HG02970 (cell line): Measurements from ENCODE around the gene GTF3C4.

Experiments
- ATAC-seq: cut with Tn5 transposase; IDR thresholded peaks from one replicate; pipeline ENCODE4 v1.9.1; 2021; ENCODE audit warnings: mild to moderate bottlenecking, moderate library complexity, moderate number of reproducible peaks; ENCODE audit not compliant: unreplicated experiment, low FRiP score

GTF3C4 gene, protein sequence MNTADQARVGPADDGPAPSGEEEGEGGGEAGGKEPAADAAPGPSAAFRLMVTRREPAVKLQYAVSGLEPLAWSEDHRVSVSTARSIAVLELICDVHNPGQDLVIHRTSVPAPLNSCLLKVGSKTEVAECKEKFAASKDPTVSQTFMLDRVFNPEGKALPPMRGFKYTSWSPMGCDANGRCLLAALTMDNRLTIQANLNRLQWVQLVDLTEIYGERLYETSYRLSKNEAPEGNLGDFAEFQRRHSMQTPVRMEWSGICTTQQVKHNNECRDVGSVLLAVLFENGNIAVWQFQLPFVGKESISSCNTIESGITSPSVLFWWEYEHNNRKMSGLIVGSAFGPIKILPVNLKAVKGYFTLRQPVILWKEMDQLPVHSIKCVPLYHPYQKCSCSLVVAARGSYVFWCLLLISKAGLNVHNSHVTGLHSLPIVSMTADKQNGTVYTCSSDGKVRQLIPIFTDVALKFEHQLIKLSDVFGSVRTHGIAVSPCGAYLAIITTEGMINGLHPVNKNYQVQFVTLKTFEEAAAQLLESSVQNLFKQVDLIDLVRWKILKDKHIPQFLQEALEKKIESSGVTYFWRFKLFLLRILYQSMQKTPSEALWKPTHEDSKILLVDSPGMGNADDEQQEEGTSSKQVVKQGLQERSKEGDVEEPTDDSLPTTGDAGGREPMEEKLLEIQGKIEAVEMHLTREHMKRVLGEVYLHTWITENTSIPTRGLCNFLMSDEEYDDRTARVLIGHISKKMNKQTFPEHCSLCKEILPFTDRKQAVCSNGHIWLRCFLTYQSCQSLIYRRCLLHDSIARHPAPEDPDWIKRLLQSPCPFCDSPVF

DNA sequence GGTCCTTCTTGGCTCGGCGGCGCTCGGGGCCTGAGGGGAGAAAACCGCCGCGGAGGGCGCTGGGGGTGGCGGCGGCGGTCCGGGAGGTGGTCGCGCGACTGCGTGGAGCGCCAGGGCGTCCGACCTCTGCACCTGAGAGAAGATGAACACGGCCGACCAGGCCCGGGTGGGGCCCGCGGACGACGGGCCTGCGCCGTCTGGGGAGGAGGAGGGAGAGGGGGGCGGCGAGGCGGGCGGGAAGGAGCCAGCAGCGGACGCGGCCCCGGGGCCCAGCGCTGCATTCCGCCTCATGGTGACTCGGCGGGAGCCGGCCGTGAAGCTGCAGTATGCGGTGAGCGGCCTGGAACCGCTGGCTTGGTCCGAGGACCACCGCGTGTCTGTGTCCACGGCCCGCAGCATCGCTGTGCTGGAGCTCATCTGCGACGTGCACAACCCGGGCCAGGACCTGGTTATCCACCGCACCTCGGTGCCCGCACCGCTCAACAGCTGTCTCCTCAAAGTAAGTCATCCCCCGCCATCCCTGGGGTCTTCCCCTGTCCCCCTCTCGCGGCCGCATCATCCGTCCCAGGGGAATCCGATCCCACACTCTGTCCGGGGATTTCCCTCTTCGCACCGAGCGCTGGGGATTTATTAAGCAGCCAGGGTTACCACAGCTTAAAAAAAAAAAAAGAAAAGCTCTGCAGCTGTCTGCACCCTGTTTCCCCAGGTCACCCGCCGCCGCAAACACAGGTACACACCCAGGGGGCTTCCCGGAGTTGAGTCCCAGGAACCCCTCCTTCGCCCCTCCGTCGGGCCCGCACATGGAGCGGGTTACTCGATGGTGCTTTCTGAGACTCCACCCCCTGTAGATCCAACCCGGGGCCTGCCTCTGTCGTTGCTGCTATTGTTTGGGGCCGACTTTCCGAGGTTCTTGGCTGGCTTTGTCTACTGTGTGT is at the start of gene GTF3C4:
GTF3C4 (plus strand) TSS at position 8 of the 935 bp plus-strand sequence; CDS start at position 143, 135 bp downstream.
- ATAC-seq, result peak; percentile 68

GRCh38 chr9:132622159-132622558 is 48.1 kb upstream of the GTF3C4 start:
- ATAC-seq, result no peak

DNA sequence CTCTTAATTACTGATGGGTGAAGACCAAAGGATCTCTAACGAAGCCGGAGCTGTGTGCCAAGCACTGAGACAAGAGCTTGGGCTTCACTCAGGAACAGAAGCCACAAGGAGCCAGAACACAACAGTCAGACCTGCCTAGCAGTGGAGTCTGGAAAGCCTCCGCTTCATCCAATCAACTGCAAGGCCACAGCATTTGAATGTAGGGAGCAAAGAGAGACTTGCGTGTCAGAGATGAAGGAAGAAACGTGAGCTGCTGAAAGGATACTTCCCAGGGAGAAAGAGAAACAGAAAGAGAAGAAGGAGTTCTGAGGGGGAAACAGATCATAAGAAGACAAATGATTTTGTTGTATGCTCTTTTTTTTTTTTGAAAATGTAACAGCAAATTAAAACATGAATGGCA is 44.0 kb upstream of the GTF3C4 start:
- no peak for ATAC-seq

DNA sequence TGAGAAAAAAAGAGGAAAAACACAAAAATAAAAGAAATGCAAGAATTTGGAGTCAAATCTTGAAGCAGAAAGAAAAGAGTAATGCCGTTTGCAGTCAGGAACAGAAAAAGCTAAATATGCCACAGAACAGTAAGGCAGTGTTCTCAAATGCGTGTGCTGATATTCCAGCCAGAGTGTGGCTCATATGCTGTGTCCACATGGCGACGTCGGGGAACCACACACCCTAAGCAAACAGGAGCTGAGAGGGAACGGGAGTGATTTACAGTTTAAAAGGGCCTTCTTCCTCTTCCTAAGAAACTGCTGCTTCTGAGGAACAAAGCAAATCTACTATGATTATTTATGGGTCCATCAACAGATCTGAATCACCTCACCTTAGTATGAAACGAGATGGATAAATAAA is 43.2 kb upstream of the GTF3C4 start:
- ATAC-seq, result no peak

DNA sequence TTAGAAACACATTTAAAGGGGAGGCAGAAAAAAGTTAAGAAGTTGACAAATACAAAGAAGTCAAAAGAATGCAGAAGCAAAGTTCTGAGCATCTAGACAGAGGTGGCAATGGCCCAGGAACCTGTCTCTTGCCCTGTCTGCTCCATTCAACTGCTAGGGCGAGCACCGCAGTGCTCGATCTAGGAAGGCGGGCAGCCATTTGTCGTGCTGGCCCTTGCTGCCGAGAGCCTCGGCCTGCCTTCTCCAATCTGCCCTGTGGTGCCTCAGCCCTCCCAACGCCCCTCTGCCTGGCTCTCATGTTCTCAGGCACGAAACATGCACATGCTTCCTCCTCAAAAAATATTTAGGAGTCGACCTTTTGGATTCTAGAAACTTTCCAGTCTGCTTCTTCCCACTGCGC is 42.7 kb upstream of the GTF3C4 start:
- ATAC-seq, result no peak

GRCh38 chr9:132628746-132629145 is 41.5 kb upstream of the GTF3C4 start:
- no peak for ATAC-seq

DNA sequence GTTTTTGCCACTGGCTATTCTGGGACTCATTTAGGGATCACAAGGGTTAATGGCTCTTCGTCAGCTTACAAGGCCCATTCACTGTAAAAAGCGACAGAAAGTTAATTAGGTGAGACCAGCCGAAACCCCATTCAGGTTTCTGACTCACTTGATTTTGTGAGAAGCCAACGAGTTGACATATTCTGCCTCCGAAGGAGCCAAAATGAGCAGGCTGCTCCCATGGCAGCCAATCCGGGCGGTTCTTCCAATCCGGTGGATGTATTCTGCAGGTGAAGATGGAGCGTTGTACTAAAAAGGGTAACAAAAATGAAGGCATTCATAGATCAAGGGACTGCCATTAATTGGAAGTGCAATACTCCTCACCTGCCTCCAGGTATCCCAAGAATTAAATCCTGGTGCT is 40.1 kb upstream of the GTF3C4 start:
- no peak for ATAC-seq

DNA sequence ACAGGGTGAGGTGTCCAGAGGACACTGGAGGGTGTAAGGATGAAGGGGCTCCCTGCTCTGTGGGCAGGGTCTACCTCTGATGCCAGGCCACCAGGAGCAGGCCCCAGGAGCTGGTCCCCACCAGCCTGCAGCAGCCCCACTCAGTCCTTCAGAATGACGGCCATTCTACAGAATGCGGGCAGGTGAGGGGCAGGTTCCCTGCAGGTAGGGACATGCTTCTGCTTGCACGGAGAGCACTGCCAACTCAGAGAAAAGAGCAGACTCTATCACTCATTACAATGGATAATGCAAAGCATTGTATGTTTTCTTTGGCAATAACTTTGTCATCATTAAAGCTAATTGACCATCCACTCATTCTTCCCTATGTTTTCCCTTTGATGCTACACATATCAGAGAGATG is 39.5 kb upstream of the GTF3C4 start:
- no peak for ATAC-seq

GRCh38 chr9:132631280-132631679 is 39.0 kb upstream of the GTF3C4 start:
- ATAC-seq, result no peak

DNA sequence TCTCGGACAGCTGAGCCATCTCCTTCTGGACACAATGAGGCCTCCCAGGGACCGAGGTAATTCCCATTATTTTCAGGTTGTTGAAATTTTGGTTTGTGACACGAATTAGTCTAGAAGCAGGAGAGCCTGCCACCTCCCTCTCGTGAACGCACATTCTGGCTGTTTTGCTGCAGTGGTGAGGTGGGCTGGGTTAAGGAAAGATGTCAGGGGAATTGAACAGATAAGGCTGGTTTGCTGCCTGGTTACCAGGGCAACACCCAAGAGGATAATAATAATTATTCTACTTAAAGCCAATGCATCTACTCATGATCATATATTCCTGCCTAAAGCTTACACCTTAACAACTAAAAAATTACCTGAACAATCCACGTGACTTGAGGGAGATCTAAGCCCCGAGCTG is 38.6 kb upstream of the GTF3C4 start:
- no peak for ATAC-seq

DNA sequence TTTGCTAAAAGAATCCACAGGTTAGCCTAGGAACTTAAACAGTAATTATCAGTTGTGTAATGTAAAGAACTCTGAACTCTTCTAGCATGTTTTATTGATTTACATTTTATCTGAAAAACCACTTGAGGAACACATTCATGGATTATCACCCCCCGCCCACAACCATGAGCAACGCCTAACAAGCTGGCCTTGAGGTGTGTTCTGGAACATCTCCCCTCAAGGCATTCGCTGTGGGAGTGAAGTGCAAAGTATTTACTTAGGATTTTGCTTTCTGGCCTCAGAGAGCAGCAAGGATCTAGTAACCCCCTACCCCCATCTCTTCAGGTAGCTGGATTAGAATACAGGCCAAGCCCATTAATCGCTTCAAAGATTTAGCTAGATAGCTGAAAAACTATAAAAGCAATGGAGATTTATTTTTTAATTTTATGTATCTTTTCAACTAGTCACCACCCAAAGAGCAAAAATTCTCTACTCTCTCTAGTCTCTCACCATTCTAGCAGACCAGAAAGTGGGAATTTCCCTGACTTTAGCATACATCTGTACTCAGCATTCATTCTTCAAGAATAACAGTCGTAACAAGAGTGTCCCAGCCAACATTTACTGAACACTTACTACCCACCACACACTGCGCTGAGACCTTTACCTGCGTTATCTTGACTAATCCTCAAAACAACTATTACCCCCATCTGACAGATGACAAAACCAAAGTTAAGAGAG is 37.7 kb upstream of the GTF3C4 start:
- no peak for ATAC-seq

DNA sequence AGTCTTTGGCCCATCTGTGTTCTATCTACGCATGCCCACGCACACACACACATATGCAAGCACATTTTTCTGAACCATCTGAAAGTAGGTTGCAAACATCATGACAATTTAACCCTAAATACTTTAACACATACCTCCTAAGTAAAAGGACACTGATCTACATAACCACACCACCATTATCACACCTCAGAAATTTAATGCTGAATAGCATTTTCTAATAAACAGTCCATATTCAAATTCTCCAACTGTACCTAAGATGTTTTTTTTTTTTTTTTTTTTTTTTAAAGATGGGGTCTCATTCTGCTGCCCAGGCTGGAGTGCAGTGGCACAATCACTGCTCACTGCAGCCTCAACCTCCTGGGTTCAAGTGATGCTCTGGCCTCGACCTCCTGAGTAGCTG is 35.9 kb upstream of the GTF3C4 start:
- ATAC-seq, result no peak

- ATAC-seq, result no peak
Observed at GRCh38 chr9:132637351-132637750, 32.9 kb upstream of the GTF3C4 start.

DNA sequence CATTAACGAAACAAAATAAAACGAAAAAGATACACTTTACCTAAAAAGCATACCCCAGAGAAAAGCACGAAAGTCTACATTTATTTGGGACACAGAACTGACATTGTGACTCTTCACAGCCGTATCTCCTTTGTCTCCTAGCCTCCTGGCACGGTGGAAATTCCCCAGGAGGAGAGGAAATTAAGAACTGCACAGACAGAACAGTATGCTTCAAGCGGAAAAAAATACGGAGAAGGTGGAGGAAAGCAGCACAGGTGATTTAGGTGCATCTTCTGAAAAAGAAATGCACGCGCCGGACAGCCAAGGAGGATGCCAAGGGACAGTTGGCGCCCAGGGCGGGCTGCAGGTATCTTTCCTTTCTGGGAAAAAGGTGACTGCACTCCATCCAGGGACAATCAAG is 32.5 kb upstream of the GTF3C4 start:
- no peak for ATAC-seq

DNA sequence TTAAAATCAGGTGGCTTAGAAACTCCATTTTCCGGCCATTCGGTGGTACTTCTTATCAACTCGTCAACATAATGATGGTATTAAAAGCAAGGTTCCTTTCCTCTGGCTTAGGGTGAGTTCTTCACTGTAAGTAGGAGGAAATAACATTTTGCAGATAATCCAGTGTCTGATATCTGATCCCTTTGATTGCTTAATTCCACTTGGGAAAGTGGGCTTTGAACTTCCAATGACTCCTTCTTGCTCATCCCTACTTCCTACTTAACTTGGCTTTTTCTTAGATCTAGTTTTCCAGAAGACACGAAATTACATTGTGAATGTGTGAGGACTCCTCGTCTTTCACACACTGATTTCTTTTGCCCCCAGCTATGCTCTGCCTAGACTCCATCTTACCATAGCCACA is 32.0 kb upstream of the GTF3C4 start:
- no peak for ATAC-seq

- no peak for ATAC-seq
Observed at GRCh38 chr9:132639322-132639721, 30.9 kb upstream of the GTF3C4 start.

- ATAC-seq, result no peak
Observed at GRCh38 chr9:132641216-132641615, 29.0 kb upstream of the GTF3C4 start.

DNA sequence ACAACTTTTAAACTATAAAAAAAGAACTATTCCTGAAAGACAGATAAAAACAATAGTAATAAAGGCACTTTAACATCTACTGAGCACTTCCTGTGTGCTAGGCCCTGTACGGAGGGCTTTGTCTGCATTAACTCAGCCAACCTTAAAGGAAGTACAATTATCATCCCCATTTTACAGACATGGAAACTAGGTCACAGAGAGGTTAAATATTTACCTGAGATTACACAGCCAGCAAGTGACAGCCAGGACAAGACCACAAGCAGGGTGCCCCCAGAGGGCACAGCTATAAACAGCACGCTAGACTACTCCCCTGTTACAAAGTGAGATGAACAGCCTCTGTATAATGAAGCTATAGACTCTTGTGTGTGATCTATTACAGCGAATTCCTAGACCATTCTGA is 26.0 kb upstream of the GTF3C4 start:
- ATAC-seq, result no peak

DNA sequence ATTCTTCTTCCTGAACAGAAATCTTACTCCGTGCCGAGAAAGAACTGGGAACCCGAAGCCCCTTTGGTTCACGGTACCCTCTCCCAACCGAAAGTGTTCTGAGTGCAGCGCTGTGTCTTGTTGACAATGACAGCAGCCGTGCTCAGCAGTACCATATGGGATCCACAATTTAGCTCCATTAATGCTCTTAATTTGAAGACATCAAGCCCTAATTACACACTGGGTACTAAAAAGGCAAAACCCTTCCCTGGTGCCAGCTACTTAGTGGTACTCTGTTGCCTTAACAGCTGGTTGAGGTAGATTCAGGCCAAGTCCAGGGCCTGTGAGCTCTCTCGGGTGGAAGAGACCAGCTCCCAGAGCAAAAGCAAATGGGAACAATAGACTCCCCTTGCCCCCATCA is 25.0 kb upstream of the GTF3C4 start:
- no peak for ATAC-seq

DNA sequence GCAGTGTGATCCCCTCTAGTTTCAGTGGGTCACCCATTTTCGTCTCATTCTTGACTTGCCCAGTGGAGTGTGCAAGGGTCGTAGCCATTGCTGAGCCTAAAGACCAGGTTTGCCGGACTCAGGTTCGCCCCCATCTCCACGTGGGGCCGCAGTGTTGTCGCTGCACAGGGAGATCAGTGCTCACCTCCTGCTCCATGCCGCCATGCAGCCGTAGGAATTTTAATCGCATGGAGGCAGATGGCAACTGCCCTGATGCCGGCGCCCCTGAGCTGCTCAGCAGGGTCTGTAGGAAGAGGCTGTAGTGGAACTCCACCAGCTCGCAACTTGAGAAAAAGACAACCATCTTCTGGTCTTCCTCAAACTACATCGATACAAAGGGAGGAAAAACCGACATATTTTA is 24.6 kb upstream of the GTF3C4 start:
- no peak for ATAC-seq
